HepG2 (cell line): Measurements from ENCODE around the gene LACTBL1. TPM values are rescaled to one million over a fixed set of nuclear protein-coding genes. Genes with fewer than 3 reads are reported as not detected.

Source experiments
- ATRX ChIP-seq: sonication (generic); formaldehyde crosslinking; IDR thresholded peaks from 2 replicates; pipeline ENCODE4 v1.4.0; 2020; ENCODE audit warnings: missing genetic modification reagents, borderline replicate concordance
- CCAR2 ChIP-seq: fragments of 200-400 bp; formaldehyde crosslinking; optimal IDR thresholded peaks from 2 replicates; pipeline ENCODE3; 2018; ENCODE audit warnings: low read depth, mild to moderate bottlenecking, low read length, moderate library complexity
- EP300 ChIP-seq, 3 experiments: sonication (generic) in 1 of 3; formaldehyde crosslinking in 1 of 3; IDR thresholded peaks; 2 replicates each; pipeline versions ENCODE4 v1.5.1 to v1.6.1; 2011 to 2020; ENCODE audit warnings: low read depth in 2 of 3, low read length in 2 of 3, borderline replicate concordance in 1 of 3, improper control_type of control experiment in 1 of 3, mild to moderate bottlenecking in 1 of 3, missing genetic modification reagents in 1 of 3, moderate library complexity in 1 of 3
- FOSL2 ChIP-seq: sonication (generic); formaldehyde crosslinking; IDR thresholded peaks from 2 replicates; pipeline ENCODE4 v1.4.0; 2020; ENCODE audit warnings: missing genetic modification reagents
- MTF1 ChIP-seq: sonication (generic); formaldehyde crosslinking; IDR thresholded peaks from 2 replicates; pipeline ENCODE4 v1.5.0; 2020; ENCODE audit warnings: missing genetic modification reagents
- NR2F1 ChIP-seq, 2 experiments: fragments of 450-650 bp in 1 of 2; formaldehyde crosslinking in 1 of 2; IDR thresholded peaks; 2 replicates each; pipeline versions ENCODE4 v1.5.0 to v1.6.1; 2016 to 2020; ENCODE audit warnings: mild to moderate bottlenecking in 1 of 2, missing compliant biosample characterization in 1 of 2, missing genetic modification reagents in 1 of 2, moderate library complexity in 1 of 2
- ZNF232 ChIP-seq: sonication (generic); formaldehyde crosslinking; IDR thresholded peaks from 2 replicates; pipeline ENCODE4 v1.4.0; 2020; ENCODE audit warnings: missing genetic modification reagents, borderline replicate concordance
- ZNF431 ChIP-seq: sonication (generic); formaldehyde crosslinking; IDR thresholded peaks from 2 replicates; pipeline ENCODE4 v1.9.0; 2022; ENCODE audit warnings: missing genetic modification reagents, low read depth, mild to moderate bottlenecking, borderline replicate concordance
- ZNF572 ChIP-seq: sonication (generic); formaldehyde crosslinking; IDR thresholded peaks from 2 replicates; pipeline ENCODE4 v1.5.1; 2020; ENCODE audit warnings: mild to moderate bottlenecking, missing genetic modification reagents
- ZNF670 ChIP-seq: sonication (generic); formaldehyde crosslinking; IDR thresholded peaks from 2 replicates; pipeline ENCODE4 v1.8.0; 2022; ENCODE audit warnings: mild to moderate bottlenecking, missing genetic modification reagents, borderline replicate concordance
- ZNF746 ChIP-seq: sonication (generic); formaldehyde crosslinking; IDR thresholded peaks from 2 replicates; pipeline ENCODE4 v1.8.0; 2022; ENCODE audit warnings: mild to moderate bottlenecking, missing genetic modification reagents
- ZNF879 ChIP-seq: sonication (generic); formaldehyde crosslinking; IDR thresholded peaks from 2 replicates; pipeline ENCODE4 v1.8.1; 2023; ENCODE audit warnings: missing genetic modification reagents
- polyA plus RNA-seq, 8 experiments: library from polyadenylated mRNA; depleted of rRNA in 3 of 8; stranded (reverse) in 7 of 8; unstranded in 1 of 8; fragments of >200 nt; fragmentation: Illumina TruSeq in 4 of 8; extraction: Trizol in 4 of 8; gene quantifications; 2 replicates each; pipeline versions ENCODE4 v1.2.1 to v1.2.3, GENCODE V29; 2011 to 2016; ENCODE audit warnings: low read depth in 4 of 8, missing spikeins in 1 of 8, mixed read lengths in 1 of 8; ENCODE audit not compliant: insufficient read depth in 1 of 8
- total RNA-seq, 5 experiments: library from RNA; depleted of rRNA; stranded (reverse); fragments of >200 nt; fragmentation: Illumina TruSeq; extraction: Trizol; gene quantifications; 2 replicates each; pipeline ENCODE4 v1.2.3, GENCODE V29; 2016; ENCODE audit warnings: low read depth in 1 of 5
- TF ChIP-seq, protein P1 (sequence below): IDR thresholded peaks from 2 replicates; pipeline ENCODE4 v1.6.1; 2012; ENCODE audit warnings: low read length, improper control_type of control experiment
- TF ChIP-seq, protein P2 (sequence below): sonication (generic); formaldehyde crosslinking; IDR thresholded peaks from 2 replicates; pipeline ENCODE4 v1.5.1; 2020; ENCODE audit warnings: missing genetic modification reagents, mild to moderate bottlenecking, borderline replicate concordance
- TF ChIP-seq, protein P3 (sequence below): sonication (generic); formaldehyde crosslinking; conservative IDR thresholded peaks from 2 replicates; pipeline ENCODE4 v1.8.1; 2023; ENCODE audit warnings: missing genetic modification reagents
- TF ChIP-seq, protein P4 (sequence below): IDR thresholded peaks from 2 replicates; pipeline ENCODE4 v1.6.1; 2016; ENCODE audit warnings: missing biosample characterization, missing genetic modification reagents, low read depth
- TF ChIP-seq, protein P5 (sequence below): sonication (generic); formaldehyde crosslinking; IDR thresholded peaks from 2 replicates; pipeline ENCODE4 v1.5.0; 2020; ENCODE audit warnings: missing genetic modification reagents, mild to moderate bottlenecking, borderline replicate concordance

Gene LACTBL1
- total and polyA plus RNA-seq, 2 of the 13 experiments (the other 11 are each of a cell fraction or from before 2014, with no cell fraction given): 0.12 to 1.3 TPM

DNA sequence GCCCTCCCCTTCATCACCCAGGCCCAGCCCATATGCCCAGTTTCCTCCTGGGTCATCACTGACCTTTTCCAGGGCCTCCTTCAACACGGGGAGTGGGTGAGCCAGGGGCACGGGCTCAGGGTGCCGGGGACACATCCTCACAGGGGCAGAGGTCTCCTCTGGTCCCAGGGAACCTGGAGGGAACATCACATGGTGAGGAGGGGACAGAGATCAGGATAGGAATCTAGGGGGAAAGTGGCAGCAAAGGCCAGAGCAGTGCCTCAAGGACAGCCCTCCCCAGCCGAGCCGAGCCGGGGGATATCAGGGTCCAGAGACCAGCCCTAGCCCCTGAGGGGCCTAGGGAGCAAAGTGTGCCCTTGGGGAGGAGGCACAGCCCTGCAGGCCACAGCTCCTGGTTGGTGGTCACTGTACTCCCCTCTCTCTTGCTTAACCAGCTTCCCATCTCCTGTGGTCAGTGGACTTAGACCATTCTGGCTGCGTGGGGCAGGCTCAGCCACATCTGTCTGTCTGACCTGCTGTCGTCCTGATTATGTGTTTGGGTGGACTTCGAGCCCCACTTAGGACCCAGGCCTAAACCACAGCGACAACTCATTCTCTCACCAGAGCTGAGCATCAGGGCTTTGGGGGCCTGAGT, 9.5 kb downstream of the LACTBL1 start (continued):
- TF ChIP-seq, protein P1, sequence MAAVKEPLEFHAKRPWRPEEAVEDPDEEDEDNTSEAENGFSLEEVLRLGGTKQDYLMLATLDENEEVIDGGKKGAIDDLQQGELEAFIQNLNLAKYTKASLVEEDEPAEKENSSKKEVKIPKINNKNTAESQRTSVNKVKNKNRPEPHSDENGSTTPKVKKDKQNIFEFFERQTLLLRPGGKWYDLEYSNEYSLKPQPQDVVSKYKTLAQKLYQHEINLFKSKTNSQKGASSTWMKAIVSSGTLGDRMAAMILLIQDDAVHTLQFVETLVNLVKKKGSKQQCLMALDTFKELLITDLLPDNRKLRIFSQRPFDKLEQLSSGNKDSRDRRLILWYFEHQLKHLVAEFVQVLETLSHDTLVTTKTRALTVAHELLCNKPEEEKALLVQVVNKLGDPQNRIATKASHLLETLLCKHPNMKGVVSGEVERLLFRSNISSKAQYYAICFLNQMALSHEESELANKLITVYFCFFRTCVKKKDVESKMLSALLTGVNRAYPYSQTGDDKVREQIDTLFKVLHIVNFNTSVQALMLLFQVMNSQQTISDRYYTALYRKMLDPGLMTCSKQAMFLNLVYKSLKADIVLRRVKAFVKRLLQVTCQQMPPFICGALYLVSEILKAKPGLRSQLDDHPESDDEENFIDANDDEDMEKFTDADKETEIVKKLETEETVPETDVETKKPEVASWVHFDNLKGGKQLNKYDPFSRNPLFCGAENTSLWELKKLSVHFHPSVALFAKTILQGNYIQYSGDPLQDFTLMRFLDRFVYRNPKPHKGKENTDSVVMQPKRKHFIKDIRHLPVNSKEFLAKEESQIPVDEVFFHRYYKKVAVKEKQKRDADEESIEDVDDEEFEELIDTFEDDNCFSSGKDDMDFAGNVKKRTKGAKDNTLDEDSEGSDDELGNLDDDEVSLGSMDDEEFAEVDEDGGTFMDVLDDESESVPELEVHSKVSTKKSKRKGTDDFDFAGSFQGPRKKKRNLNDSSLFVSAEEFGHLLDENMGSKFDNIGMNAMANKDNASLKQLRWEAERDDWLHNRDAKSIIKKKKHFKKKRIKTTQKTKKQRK: no peak
- TF ChIP-seq ATRX (CRISPR knock-in tag): no peak
- TF ChIP-seq, protein P2, sequence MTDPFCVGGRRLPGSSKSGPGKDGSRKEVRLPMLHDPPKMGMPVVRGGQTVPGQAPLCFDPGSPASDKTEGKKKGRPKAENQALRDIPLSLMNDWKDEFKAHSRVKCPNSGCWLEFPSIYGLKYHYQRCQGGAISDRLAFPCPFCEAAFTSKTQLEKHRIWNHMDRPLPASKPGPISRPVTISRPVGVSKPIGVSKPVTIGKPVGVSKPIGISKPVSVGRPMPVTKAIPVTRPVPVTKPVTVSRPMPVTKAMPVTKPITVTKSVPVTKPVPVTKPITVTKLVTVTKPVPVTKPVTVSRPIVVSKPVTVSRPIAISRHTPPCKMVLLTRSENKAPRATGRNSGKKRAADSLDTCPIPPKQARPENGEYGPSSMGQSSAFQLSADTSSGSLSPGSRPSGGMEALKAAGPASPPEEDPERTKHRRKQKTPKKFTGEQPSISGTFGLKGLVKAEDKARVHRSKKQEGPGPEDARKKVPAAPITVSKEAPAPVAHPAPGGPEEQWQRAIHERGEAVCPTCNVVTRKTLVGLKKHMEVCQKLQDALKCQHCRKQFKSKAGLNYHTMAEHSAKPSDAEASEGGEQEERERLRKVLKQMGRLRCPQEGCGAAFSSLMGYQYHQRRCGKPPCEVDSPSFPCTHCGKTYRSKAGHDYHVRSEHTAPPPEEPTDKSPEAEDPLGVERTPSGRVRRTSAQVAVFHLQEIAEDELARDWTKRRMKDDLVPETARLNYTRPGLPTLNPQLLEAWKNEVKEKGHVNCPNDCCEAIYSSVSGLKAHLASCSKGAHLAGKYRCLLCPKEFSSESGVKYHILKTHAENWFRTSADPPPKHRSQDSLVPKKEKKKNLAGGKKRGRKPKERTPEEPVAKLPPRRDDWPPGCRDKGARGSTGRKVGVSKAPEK (CRISPR knock-in tag): no peak
- TF ChIP-seq, protein P3, sequence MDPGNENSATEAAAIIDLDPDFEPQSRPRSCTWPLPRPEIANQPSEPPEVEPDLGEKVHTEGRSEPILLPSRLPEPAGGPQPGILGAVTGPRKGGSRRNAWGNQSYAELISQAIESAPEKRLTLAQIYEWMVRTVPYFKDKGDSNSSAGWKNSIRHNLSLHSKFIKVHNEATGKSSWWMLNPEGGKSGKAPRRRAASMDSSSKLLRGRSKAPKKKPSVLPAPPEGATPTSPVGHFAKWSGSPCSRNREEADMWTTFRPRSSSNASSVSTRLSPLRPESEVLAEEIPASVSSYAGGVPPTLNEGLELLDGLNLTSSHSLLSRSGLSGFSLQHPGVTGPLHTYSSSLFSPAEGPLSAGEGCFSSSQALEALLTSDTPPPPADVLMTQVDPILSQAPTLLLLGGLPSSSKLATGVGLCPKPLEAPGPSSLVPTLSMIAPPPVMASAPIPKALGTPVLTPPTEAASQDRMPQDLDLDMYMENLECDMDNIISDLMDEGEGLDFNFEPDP (CRISPR knock-in tag): no peak
- TF ChIP-seq ZNF232 (CRISPR knock-in tag): no peak
- TF ChIP-seq, protein P4, sequence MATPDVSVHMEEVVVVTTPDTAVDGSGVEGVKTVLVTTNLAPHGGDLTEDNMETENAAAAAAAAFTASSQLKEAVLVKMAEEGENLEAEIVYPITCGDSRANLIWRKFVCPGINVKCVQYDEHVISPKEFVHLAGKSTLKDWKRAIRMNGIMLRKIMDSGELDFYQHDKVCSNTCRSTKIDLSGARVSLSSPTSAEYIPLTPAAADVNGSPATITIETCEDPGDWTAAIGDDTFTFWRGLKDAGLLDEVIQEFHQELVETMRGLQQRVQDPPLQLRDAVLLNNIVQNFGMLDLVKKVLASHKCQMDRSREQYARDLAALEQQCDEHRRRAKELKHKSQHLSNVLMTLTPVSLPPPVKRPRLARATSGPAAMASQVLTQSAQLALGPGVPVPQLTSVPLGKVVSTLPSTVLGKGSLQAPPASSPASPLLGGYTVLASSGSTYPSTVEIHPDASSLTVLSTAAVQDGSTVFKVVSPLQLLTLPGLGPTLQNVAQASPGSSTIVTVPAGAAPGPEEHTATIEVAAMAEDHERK (CRISPR knock-in tag): no peak
- no peak for TF ChIP-seq CCAR2
- TF ChIP-seq MTF1: no peak
- TF ChIP-seq EP300 (IDR thresholded peaks at IDR 0.05; ENCODE audit: low read depth in 2 of 2, low read length in 2 of 2): peak; percentile 54 to 60; a peak in 3 of 4 replicates
- TF ChIP-seq EP300 (CRISPR knock-in tag; IDR thresholded peaks at IDR 0.05; ENCODE audit: borderline replicate concordance): 0 out of 2 replicates have a peak, but pooled peaks have one; percentile 34
- TF ChIP-seq FOSL2 (CRISPR knock-in tag): no peak
- TF ChIP-seq, protein P5, sequence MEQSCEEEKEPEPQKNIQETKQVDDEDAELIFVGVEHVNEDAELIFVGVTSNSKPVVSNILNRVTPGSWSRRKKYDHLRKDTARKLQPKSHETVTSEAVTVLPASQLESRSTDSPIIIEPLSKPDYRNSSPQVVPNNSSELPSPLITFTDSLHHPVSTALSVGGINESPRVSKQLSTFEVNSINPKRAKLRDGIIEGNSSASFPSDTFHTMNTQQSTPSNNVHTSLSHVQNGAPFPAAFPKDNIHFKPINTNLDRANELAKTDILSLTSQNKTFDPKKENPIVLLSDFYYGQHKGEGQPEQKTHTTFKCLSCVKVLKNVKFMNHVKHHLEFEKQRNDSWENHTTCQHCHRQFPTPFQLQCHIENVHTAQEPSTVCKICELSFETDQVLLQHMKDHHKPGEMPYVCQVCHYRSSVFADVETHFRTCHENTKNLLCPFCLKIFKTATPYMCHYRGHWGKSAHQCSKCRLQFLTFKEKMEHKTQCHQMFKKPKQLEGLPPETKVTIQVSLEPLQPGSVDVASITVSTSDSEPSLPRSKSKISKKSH (CRISPR knock-in tag): peak; percentile 82; the same call in 1 of the 2 replicates
- TF ChIP-seq ZNF746 (CRISPR knock-in tag): peak; percentile 95
- TF ChIP-seq ZNF670: peak; percentile 54; the same call in 1 of the 2 replicates
- TF ChIP-seq NR2F1 (CRISPR knock-in tag; IDR thresholded peaks at IDR 0.05): peak in 1 of 2 experiments; percentile 47; a peak in 1 of 4 replicates
- no peak for TF ChIP-seq ZNF879 (CRISPR knock-in tag)
- 0 out of 2 replicates have a peak, but pooled peaks have one; percentile 52 for TF ChIP-seq ZNF431
- no peak for TF ChIP-seq ZNF572 (CRISPR knock-in tag)
